Naive B cell (primary cell): Measurements from ENCODE around the gene PTPRE. TPM values are rescaled to one million over a fixed set of nuclear protein-coding genes. Genes with fewer than 3 reads are reported as not detected.
"Not testable (repeated sequence)": the region's sequence is repeated elsewhere in the genome, so short reads cannot be mapped to it uniquely, and the experiment has no call there.

Experiments used
- ATAC-seq, 2 donors: fragments of 150-1000 bp; cut with Tn5 transposase; 2 replicates each; pipeline ENCODE4 v1.10.0; 2021; ENCODE audit warnings: low read depth in 2 of 2, mild to moderate bottlenecking in 2 of 2, moderate library complexity in 2 of 2
- DNase-seq: peaks from one replicate; pipeline ENCODE4 v3.0.0; 2022
- H3K27ac Mint-ChIP-seq, 6 donors: one replicate each; pipeline ENCODE4 v1.8.0; 2020 to 2022; ENCODE audit warnings: mild to moderate bottlenecking in 6 of 6, mixed read lengths in 6 of 6, moderate library complexity in 5 of 6, inconsistent platforms in 2 of 6
- H3K27me3 Mint-ChIP-seq, 3 donors: one replicate each; pipeline ENCODE4 v1.8.0; 2021 to 2022; ENCODE audit warnings: mixed read lengths in 3 of 3, mild to moderate bottlenecking in 1 of 3
- H3K36me3 Mint-ChIP-seq, 2 donors: one replicate each; pipeline ENCODE4 v1.8.0; 2020 to 2022; ENCODE audit warnings: mixed read lengths in 2 of 2, inconsistent platforms in 1 of 2, mild to moderate bottlenecking in 1 of 2
- H3K4me1 Mint-ChIP-seq, 3 donors: one replicate each; pipeline ENCODE4 v1.8.0; 2020 to 2022; ENCODE audit warnings: mixed read lengths in 3 of 3, inconsistent platforms in 1 of 3, mild to moderate bottlenecking in 1 of 3, moderate library complexity in 1 of 3
- H3K4me3 Mint-ChIP-seq, 8 donors: one replicate each; pipeline ENCODE4 v1.8.0; 2020 to 2022; ENCODE audit warnings: mild to moderate bottlenecking in 8 of 8, mixed read lengths in 8 of 8, moderate library complexity in 8 of 8, inconsistent platforms in 2 of 8
- H3K9me3 Mint-ChIP-seq, 7 donors: one replicate each; pipeline ENCODE4 v1.8.0; 2020 to 2022; ENCODE audit warnings: mixed read lengths in 7 of 7, mild to moderate bottlenecking in 5 of 7, inconsistent platforms in 2 of 7, moderate library complexity in 1 of 7
- polyA plus RNA-seq, 6 donors: library from polyadenylated mRNA; unstranded; fragments of 300-500 nt; fragmentation: Illumina TruSeq; gene quantifications; one replicate each; pipeline ENCODE4 v1.2.3, GENCODE V29; 2021; ENCODE audit warnings: low read depth in 6 of 6

Gene PTPRE
- polyA plus RNA-seq, 6 donors from 2014 or later: 6.0 to 15.9 (median 9.9) TPM

- Mint-ChIP-seq H3K27ac (no peak overlapping the region), H3K4me1 (peaks cover 5 to 9% (median 6%) of the 10 kb centered on the region in 3 donors), H3K36me3 (peaks cover 0 to 1% of the 10 kb centered on the region in 2 donors), H3K4me3 (no peak overlapping the region), H3K27me3 (peaks cover 3 to 30% (median 24%) of the 10 kb centered on the region in 3 donors), H3K9me3 (peaks cover 2 to 18% (median 11%) of the 10 kb centered on the region in 7 donors)
- DNase-seq (no peak), ATAC-seq (no peak)
Observed at GRCh38 chr10:127978481-127978880, 71.6 kb downstream of the PTPRE start.

GRCh38 chr10:127979045-127979444, 72.1 kb downstream of the PTPRE start:
- Mint-ChIP-seq H3K4me1 (peaks cover 0 to 4% (median 3%) of the 10 kb centered on the region in 3 donors), H3K9me3 (peaks cover 2 to 18% (median 11%) of the 10 kb centered on the region in 7 donors), H3K27ac (no peak overlapping the region), H3K27me3 (peaks cover 4 to 25% (median 24%) of the 10 kb centered on the region in 3 donors), H3K36me3 (peaks cover 0 to 5% of the 10 kb centered on the region in 2 donors), H3K4me3 (no peak overlapping the region)
- ATAC-seq (no peak), DNase-seq (no peak)

GRCh38 chr10:127979566-127979965, 72.7 kb downstream of the PTPRE start:
- H3K27me3 Mint-ChIP-seq: peaks cover 4 to 24% (median 22%) of the 10 kb centered on the region in 3 donors
- H3K4me1 Mint-ChIP-seq: peaks cover 0 to 3% (median 1%) of the 10 kb centered on the region in 3 donors
- no peak overlapping the region for H3K27ac Mint-ChIP-seq
- ATAC-seq (no peak), DNase-seq (no peak)
- peaks cover 2 to 18% (median 11%) of the 10 kb centered on the region in 7 donors for H3K9me3 Mint-ChIP-seq
- peaks cover 0 to 5% of the 10 kb centered on the region in 2 donors for H3K36me3 Mint-ChIP-seq
- H3K4me3 Mint-ChIP-seq: no peak overlapping the region

GRCh38 chr10:127980898-127981297, 74.0 kb downstream of the PTPRE start:
- Mint-ChIP-seq H3K9me3 (peaks cover 2 to 18% (median 11%) of the 10 kb centered on the region in 7 donors), H3K4me3 (no peak overlapping the region), H3K36me3 (peaks cover 0 to 5% of the 10 kb centered on the region in 2 donors), H3K27me3 (peaks cover 4 to 15% (median 15%) of the 10 kb centered on the region in 3 donors), H3K4me1 (peaks cover 0 to 4% (median 3%) of the 10 kb centered on the region in 3 donors), H3K27ac (no peak overlapping the region)
- DNase-seq (no peak), ATAC-seq (no peak)

GRCh38 chr10:127982601-127983000, 75.7 kb downstream of the PTPRE start:
- Mint-ChIP-seq H3K4me3 (no peak overlapping the region), H3K9me3 (peaks cover 2 to 18% (median 11%) of the 10 kb centered on the region in 7 donors), H3K4me1 (peaks cover 0 to 4% (median 3%) of the 10 kb centered on the region in 3 donors), H3K27me3 (peaks cover 4 to 21% (median 4%) of the 10 kb centered on the region in 3 donors), H3K27ac (no peak overlapping the region), H3K36me3 (peaks cover 0 to 5% of the 10 kb centered on the region in 2 donors)
- DNase-seq (no peak), ATAC-seq (no peak)

GRCh38 chr10:127983344-127984100, 76.6 kb downstream of the PTPRE start:
- H3K27me3 Mint-ChIP-seq: peaks cover 0 to 24% (median 4%) of the 10 kb centered on the region in 3 donors
- peaks cover 0 to 4% (median 3%) of the 10 kb centered on the region in 3 donors for H3K4me1 Mint-ChIP-seq
- no peak for ATAC-seq
- H3K27ac Mint-ChIP-seq: peak overlapping the region in 1 of 6 donors; percentile 51
- DNase-seq: no peak
- H3K4me3 Mint-ChIP-seq: peak overlapping the region in 2 of 8 donors; percentile 27 to 30
- peaks cover 2 to 18% (median 11%) of the 10 kb centered on the region in 7 donors for H3K9me3 Mint-ChIP-seq
- H3K36me3 Mint-ChIP-seq: peaks cover 0 to 5% of the 10 kb centered on the region in 2 donors

- peaks cover 0 to 4% (median 3%) of the 10 kb centered on the region in 3 donors for H3K4me1 Mint-ChIP-seq
- peaks cover 0 to 5% of the 10 kb centered on the region in 2 donors for H3K36me3 Mint-ChIP-seq
- ATAC-seq: no peak
- H3K27me3 Mint-ChIP-seq: peaks cover 8 to 25% (median 12%) of the 10 kb centered on the region in 3 donors
- no peak for DNase-seq
- peak overlapping the region in 1 of 6 donors; percentile 57 for H3K27ac Mint-ChIP-seq
- no peak overlapping the region for H3K4me3 Mint-ChIP-seq
- H3K9me3 Mint-ChIP-seq: peaks cover 1 to 14% (median 7%) of the 10 kb centered on the region in 7 donors
Observed at GRCh38 chr10:127984945-127985344, 78.0 kb downstream of the PTPRE start.

GRCh38 chr10:127986531-127987466, 79.9 kb downstream of the PTPRE start:
- ATAC-seq (no peak), DNase-seq (no peak)
- Mint-ChIP-seq H3K36me3 (peaks cover 0 to 5% of the 10 kb centered on the region in 2 donors), H3K4me3 (no peak overlapping the region), H3K4me1 (peaks cover 4 to 12% (median 5%) of the 10 kb centered on the region in 3 donors), H3K27me3 (peaks cover 17 to 27% (median 18%) of the 10 kb centered on the region in 3 donors), H3K27ac (peak overlapping the region in 1 of 6 donors; percentile 49), H3K9me3 (peaks cover 0 to 2% (median 0%) of the 10 kb centered on the region in 7 donors)

GRCh38 chr10:127987467-127988380, 80.8 kb downstream of the PTPRE start:
- no peak overlapping the region for H3K27ac Mint-ChIP-seq
- H3K4me1 Mint-ChIP-seq: peaks cover 4 to 12% (median 5%) of the 10 kb centered on the region in 3 donors
- H3K27me3 Mint-ChIP-seq: peaks cover 18 to 36% (median 26%) of the 10 kb centered on the region in 3 donors
- peaks cover 0 to 5% of the 10 kb centered on the region in 2 donors for H3K36me3 Mint-ChIP-seq
- DNase-seq: no peak
- no peak for ATAC-seq
- H3K9me3 Mint-ChIP-seq: no peaks in the 10 kb centered on the region
- peak overlapping the region in 1 of 8 donors; percentile 16 for H3K4me3 Mint-ChIP-seq

- H3K4me3 Mint-ChIP-seq: no peak overlapping the region
- no peaks in the 10 kb centered on the region for H3K9me3 Mint-ChIP-seq
- peaks cover 2 to 9% (median 5%) of the 10 kb centered on the region in 3 donors for H3K4me1 Mint-ChIP-seq
- H3K36me3 Mint-ChIP-seq: no peaks in the 10 kb centered on the region
- ATAC-seq (no peak), DNase-seq (no peak)
- peaks cover 19 to 41% (median 40%) of the 10 kb centered on the region in 3 donors for H3K27me3 Mint-ChIP-seq
- no peak overlapping the region for H3K27ac Mint-ChIP-seq
Observed at GRCh38 chr10:127989481-127990012, 82.6 kb downstream of the PTPRE start.

- H3K4me1 Mint-ChIP-seq, H3K36me3 Mint-ChIP-seq, H3K9me3 Mint-ChIP-seq, DNase-seq, H3K4me3 Mint-ChIP-seq, ATAC-seq: not testable (repeated sequence)
- Mint-ChIP-seq H3K27me3 (peaks cover 19 to 42% (median 36%) of the 10 kb centered on the region in 3 donors), H3K27ac (peak overlapping the region in 1 of 6 donors; percentile 27)
Observed at GRCh38 chr10:127990132-127990788, 83.4 kb downstream of the PTPRE start.
